GM12801 (cell line): ENCODE data around the gene EXOC6B.

Experiments
- TF ChIP-seq, protein P1 (sequence below): IDR thresholded peaks from one replicate; pipeline ENCODE4 v1.5.1; 2011; ENCODE audit warnings: control low read depth; ENCODE audit not compliant: insufficient read length; ENCODE audit errors: extremely low read depth

Gene EXOC6B

DNA sequence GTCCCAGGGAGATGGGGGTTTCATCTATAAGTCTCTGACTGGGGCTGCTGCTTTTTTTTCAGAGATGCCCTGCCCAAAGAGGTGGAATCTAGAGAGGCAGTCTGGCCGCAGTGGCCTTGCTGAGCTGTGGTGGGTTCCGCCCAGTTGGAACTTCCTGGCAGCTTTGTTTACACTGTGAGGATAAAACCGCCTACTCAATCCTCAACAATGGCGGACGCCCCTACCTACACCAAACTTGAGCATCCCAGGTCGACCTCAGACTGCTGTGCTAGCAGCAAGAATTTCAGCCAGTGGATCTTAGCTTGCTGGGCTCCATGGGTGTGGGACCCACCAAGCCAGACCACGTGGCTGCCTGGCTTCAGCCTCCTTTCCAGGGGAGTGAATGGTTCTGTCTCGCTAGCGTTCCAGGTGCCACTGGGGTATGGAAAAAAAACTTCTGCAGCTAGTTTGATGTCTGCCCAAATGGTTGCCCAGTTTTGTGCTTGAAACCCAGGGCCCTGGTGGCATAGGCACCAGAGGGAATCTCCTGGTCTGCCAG lies 525.6 kb downstream of the EXOC6B start:
- TF ChIP-seq, protein P1, sequence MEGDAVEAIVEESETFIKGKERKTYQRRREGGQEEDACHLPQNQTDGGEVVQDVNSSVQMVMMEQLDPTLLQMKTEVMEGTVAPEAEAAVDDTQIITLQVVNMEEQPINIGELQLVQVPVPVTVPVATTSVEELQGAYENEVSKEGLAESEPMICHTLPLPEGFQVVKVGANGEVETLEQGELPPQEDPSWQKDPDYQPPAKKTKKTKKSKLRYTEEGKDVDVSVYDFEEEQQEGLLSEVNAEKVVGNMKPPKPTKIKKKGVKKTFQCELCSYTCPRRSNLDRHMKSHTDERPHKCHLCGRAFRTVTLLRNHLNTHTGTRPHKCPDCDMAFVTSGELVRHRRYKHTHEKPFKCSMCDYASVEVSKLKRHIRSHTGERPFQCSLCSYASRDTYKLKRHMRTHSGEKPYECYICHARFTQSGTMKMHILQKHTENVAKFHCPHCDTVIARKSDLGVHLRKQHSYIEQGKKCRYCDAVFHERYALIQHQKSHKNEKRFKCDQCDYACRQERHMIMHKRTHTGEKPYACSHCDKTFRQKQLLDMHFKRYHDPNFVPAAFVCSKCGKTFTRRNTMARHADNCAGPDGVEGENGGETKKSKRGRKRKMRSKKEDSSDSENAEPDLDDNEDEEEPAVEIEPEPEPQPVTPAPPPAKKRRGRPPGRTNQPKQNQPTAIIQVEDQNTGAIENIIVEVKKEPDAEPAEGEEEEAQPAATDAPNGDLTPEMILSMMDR = no peak

DNA sequence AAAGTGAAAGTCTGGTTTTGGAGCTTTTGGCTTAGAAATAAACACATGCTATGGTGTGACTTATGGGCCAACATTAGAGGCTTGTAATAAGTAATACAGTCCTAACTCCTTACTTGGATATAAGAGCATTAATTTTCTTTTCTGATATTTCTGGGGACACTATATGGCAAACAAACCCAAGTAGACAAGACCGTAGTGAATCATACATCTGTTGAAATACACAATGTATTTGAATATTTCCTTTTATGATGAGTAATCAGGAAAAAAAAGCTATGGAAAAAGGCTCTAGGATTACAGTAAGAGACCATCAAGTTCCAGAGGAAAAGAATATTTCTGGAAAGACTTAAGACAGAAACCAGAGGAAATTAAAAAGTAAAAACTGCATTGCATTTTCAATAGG lies 532.2 kb downstream of the EXOC6B start:
- TF ChIP-seq, protein P1 = no peak

- TF ChIP-seq, protein P1 = no peak
Observed at GRCh38 chr2:72292433-72292832, 533.4 kb downstream of the EXOC6B start.

- TF ChIP-seq, protein P1 = no peak
Observed at GRCh38 chr2:72291059-72291458, 534.8 kb downstream of the EXOC6B start.

DNA sequence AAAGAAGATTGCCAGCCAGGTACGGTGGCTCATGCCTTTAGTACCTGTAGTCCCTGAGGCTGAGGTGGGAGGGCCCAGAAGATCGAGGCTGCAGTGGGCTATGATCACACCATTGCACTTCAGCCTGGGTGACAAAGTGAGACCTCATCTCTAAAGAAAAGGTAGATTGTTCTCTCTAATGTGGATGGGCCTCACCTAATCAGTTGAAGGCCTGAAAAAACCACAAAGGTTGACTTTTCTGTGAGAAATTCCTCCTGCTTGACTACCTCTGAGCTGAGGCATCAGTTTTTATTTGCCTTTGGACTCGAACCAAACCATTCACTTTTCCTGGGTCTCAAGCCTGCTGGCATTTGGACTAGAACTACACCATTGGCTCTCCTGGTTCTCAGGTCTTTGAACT lies 536.1 kb downstream of the EXOC6B start:
- TF ChIP-seq, protein P1 = no peak

- TF ChIP-seq, protein P1 = no peak
Observed at GRCh38 chr2:72289283-72289682, 536.5 kb downstream of the EXOC6B start.

- TF ChIP-seq, protein P1 = no peak
Observed at GRCh38 chr2:72278046-72278445, 547.8 kb downstream of the EXOC6B start.
